Hematopoietic multipotent progenitor cell treated with erythropoietin and hydrocortisone succinate and interleukin-3 and kit ligand, for 17 days (in vitro differentiated cells): ENCODE results near the gene BIN1.
"Not testable (repeated sequence)": the region's sequence is repeated elsewhere in the genome, so short reads cannot be mapped to it uniquely, and the experiment has no call there.

Source experiments
- DNase-seq: peaks from one replicate; pipeline ENCODE4 v3.0.0-alpha.2; 2015; ENCODE audit warnings: low spot score

BIN1 gene

GRCh38 chr2:127133793-127134192, 26.8 kb upstream of the BIN1 start:
- DNase-seq = no peak

- no peak for DNase-seq
These were observed 23.5 kb upstream of the BIN1 start for GRCh38 chr2:127130421-127130820.

DNA sequence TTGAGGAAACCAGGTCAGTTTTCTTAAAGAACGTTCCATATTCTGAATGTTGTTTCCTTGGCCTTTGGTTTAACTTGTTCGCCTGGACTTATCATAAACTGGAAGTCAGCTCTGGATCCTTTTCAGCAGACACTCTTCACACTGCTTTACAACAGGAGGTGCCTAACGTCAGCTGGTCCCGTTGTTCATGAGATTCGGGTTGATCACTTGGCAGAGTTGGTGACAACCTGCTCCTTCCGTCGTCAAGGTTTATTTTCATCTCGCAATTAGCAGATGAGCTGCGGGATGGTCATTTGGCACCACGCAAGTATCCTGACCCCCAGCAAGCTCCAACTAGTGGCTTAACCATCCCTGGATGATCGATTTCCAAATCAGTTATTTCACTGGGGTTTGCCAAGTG, 23.0 kb upstream of the BIN1 start:
- DNase-seq = no peak

- DNase-seq = no peak
These were observed 21.5 kb upstream of the BIN1 start for GRCh38 chr2:127128445-127128904.

DNA sequence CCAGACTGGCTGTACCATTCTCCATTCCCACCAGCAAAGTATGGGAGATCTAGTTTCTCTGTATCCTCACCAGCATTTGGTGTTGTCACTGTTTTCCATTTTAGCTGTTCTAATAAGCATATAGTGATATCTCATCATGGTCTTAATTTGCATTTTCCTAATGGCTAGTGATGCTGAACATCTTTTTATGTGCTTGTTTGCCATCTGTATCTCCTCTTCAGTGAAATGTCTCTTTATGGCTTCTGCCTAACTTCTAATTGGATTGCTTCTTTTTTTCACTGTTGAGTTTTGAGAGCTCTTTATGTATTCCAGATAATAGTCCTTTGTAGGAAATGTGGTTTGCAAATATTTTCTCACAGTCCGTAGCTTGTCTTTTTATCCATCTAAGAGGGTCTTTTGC, 18.9 kb upstream of the BIN1 start:
- DNase-seq = no peak

DNA sequence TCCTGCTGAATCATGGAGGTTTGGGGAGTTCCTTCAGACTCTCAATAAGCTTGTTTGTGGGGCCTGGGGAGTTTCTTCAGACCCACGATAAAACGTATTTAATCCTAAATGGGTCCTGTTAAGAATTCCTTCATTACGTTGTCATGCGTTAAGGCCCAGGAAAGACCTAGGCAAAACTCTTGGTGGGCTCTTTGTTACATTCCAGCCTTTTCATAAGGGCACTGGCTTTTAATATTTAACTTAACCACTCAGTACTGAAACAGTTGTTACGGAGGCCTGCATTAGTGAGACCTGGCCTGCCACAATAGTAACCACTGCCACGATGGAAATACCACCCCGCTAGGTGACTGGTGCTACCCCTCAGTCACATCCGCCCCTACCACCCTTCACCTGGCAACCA, 17.5 kb upstream of the BIN1 start:
- DNase-seq = no peak

- DNase-seq = no peak
These were observed 15.5 kb upstream of the BIN1 start for GRCh38 chr2:127122361-127123027.

DNA sequence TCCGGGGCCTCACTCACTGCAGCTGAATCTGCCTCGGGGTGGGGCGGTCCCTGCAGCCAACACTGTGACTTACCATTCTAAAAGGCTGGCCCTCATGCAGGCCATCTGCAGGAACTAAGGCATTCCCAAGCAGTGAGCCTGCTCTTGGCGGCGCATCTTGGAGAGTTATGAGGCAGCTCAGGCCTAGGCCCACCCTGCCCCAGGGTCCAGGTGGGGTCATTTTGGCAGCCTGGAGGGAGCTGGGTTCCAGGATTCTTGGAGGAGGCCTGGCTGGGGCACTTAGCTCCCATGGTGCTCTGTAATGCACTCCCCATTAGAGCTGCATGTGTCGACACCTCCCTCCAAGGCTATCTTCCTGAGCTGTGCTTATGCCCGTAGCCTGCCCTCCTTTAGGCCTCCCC, 14.8 kb upstream of the BIN1 start:
- DNase-seq = no peak

GRCh38 chr2:127121353-127121752, 14.4 kb upstream of the BIN1 start:
- no peak for DNase-seq

- DNase-seq = not testable (repeated sequence)
These were observed 13.5 kb upstream of the BIN1 start for GRCh38 chr2:127120408-127120807.

DNA sequence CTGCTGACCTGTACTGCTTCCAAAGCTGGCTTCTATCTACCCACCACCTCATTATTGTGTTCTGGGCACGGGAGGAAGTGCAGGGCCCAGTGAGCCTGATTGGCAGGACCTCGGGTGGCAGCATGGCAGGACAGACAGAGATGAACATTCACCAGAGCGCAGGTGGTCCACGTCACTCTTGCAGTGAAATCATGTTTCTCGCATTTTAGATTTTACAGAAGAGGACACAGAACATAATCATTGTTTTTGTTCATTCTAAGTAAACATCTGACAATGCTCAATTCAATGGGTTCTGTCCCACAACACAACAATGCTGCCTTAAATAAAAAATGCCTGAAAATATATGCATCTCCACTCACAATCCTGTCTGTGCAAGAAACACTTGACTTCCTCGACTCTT, 11.5 kb upstream of the BIN1 start:
- DNase-seq = no peak

DNA sequence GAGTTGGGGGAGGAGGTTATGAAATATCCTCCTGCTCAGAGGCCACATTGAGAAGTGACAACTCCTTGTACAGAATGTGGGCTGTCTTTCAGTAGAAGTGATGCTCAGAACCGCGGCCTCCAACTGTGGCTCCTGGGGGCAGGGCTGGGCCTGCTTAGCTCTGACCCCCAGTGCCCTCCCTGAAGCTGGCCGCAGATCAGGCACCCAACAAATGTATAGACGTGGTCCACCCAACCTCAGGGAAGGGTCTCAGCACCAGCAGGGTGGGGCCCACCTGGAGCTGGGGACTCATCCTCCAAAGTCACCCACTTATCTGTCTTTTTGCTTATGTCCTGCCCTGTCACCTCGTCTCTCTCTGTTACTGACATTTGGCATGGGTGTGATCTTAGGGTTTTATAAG, 11.1 kb upstream of the BIN1 start:
- DNase-seq = no peak

DNA sequence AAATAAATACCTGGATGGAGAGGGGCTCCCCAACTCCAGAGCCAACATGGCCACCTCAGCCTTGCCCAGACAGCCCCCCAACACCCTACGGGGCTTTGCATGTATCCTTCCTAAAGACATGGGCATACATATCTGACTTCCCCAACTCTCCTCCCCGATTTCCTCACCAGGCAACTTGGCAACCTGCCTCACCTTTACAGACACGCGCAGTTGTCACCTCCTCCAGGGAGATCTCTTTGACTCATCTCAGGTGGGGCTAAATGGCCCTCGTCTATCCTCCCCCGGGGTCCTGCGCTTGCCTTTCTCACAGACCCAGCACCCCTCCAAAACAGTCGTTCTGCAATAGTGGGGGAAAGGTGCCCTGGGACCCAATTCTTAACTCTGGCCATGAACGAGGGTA, 10.6 kb upstream of the BIN1 start:
- no peak for DNase-seq

DNA sequence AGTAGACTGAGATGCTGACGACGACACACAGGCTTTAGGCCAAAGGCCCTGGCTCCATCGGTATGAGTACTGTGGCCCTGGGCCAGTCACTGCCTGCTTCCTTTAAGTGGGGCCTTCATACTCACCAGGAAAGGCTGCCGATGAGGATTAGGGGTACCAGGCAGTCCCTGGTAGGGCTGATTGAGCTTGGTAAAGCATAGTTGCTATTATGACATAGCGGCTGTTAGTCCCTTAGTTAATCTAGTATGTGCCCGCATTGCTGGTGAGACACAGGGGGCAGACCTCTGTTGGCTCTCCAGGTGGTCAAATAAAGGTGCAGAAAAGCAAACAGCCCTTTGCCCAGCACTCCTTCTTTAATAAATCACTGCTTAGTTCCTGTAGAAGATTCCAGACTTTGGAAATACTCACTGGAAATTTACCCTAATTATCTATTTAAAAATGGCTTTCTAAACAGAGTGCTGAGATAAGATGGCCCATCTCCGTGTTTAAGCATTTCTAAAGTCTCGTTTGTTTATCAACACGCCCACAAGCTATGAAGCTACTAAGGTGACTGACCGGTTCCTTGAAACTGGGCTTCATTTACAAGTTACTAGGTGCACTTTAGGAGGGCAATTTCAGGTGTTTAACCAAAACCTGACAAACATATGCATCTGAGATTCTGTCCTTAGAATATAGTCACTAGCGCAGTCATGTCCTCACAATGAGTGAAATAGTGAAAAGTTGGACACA, 8.7 kb upstream of the BIN1 start:
- DNase-seq = no peak

DNA sequence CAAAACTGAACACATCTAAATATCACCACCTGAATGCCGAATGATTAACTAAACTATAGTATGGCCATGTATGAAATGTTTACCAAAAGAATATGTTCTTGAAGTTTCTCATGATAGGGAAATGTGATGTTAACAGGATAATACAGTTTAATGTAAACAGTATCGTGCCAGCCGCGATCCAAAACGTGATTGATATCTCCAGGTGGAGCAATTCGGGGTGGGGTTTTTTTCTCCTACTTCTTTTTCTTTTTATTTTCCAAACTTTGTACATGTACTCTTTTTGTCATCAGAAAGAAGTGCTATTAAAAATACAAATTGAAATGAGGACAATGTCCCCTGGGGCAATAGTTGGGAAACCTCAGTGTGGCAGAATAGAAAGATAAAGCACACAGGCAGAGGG, 4.0 kb upstream of the BIN1 start:
- no peak for DNase-seq

DNA sequence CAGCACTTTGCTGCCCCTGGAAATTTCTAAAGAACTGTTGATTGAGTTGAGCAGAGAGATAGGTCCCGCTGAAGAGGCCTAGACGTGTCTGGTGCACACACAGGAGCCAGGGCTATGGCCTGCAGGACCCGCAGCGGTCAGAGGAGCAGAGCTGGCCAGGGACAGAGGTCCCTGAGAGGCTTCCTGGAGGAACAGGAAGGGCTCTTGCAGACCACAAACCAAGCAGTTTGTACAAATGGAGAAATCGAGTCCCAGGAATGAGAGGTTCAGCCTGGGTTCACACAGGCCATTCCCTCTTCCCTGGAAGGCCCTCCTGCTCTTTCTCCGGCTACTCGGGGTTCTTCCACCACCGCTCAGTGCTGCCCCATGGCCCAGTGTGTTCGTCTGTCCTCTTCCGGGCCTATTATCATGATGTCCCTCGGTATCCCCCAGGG, 1.2 kb upstream of the BIN1 start:
- no peak for DNase-seq

- no peak for DNase-seq
These were observed 657 bp upstream of the BIN1 start for GRCh38 chr2:127107622-127107999.

GRCh38 chr2:127106457-127106990, 430 bp downstream of the BIN1 start:
- no peak for DNase-seq

DNA sequence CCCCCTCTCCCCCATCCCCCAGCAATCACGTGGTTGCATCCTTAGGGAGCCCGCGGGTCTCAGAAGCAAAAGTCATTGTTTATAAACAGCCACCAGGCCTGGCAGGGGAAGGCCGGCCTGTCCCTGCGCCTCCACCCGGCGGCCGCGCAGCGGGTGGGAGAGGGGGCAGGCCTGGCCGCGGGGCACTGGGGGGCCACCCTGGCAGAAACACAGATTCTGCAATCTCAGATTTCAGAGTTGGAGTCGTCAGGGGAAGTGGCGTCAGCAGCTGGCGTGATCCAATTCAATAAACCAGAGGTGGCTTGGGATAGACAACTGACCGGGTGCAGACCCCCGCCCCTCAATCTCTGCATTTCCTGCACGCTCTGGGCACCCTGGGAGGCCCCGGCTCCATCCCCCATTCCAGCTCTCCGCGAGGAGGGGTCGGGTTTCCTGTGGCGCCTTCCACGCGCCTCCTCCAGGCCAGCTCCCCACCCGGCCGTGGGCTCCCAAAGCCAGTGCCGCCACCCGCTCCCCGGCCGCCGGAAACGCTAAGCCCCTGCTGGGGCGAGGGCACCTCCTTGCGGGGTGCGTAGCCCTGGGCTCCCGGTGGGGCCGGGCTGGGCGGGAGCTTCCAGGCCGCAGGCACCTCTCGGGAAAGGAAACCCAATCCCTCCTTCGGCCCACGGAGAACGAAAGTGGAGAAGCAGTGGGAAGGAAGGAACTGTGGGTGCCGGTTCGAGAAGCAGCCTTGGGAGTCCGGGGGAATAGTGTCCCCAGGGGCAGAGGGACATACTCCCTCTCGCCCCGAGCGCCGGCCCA, 1.1 kb downstream of the BIN1 start:
- DNase-seq = no peak

GRCh38 chr2:127104881-127105655, 1.9 kb downstream of the BIN1 start:
- no peak for DNase-seq

GRCh38 chr2:127104166-127104660, 2.7 kb downstream of the BIN1 start:
- no peak for DNase-seq
